ENCODE results near the gene EBPL.
"Not testable (repeated sequence)": the region's sequence is repeated elsewhere in the genome, so short reads cannot be mapped to it uniquely, and the experiment has no call there.

EBPL gene

GRCh38 chr13:49690995-49691784 lies at the start of gene EBPL:
Gene EBPL, minus strand, starts transcription at chr13:49691486. Its CDS starts 62 bp downstream, at chr13:49691424.
- peak; percentile 82 for DNase-seq (ENCODE audit: low spot score)

GRCh38 chr13:49740870-49741269 lies 49.6 kb upstream of the EBPL start:
- DNase-seq (ENCODE audit: low spot score) = no peak

- DNase-seq (ENCODE audit: low spot score) = no peak
Measured at GRCh38 chr13:49739498-49740187, 48.4 kb upstream of the EBPL start.

- no peak for DNase-seq (ENCODE audit: low spot score)
Measured at GRCh38 chr13:49733181-49733951, 42.1 kb upstream of the EBPL start.

GRCh38 chr13:49731766-49732165 lies 40.5 kb upstream of the EBPL start:
- DNase-seq (ENCODE audit: low spot score) = peak; percentile 18

GRCh38 chr13:49716615-49717014 lies 25.3 kb upstream of the EBPL start:
- no peak for DNase-seq (ENCODE audit: low spot score)

GRCh38 chr13:49714757-49715156 lies 23.5 kb upstream of the EBPL start:
- DNase-seq (ENCODE audit: low spot score) = no peak

- no peak for DNase-seq (ENCODE audit: low spot score)
Measured at GRCh38 chr13:49711218-49711863, 20.1 kb upstream of the EBPL start.

GRCh38 chr13:49704264-49704663 lies 13.0 kb upstream of the EBPL start:
- DNase-seq (ENCODE audit: low spot score) = not testable (repeated sequence)

GRCh38 chr13:49701491-49701890 lies 10.2 kb upstream of the EBPL start:
- DNase-seq (ENCODE audit: low spot score) = no peak

- no peak for DNase-seq (ENCODE audit: low spot score)
Measured at GRCh38 chr13:49697468-49697867, 6.2 kb upstream of the EBPL start.

GRCh38 chr13:49694446-49694845 lies 3.2 kb upstream of the EBPL start:
- DNase-seq (ENCODE audit: low spot score) = no peak

GRCh38 chr13:49693877-49694276 lies 2.6 kb upstream of the EBPL start:
- no peak for DNase-seq (ENCODE audit: low spot score)

GRCh38 chr13:49693191-49693733 lies 2.0 kb upstream of the EBPL start:
- no peak for DNase-seq (ENCODE audit: low spot score)

- peak; percentile 44 for DNase-seq (ENCODE audit: low spot score)
Measured at GRCh38 chr13:49690133-49690994, 922 bp downstream of the EBPL start.

GRCh38 chr13:49683489-49683888 lies 7.8 kb downstream of the EBPL start:
- no peak for DNase-seq (ENCODE audit: low spot score)

GRCh38 chr13:49681842-49682435 lies 9.3 kb downstream of the EBPL start:
- DNase-seq (ENCODE audit: low spot score) = no peak

- DNase-seq (ENCODE audit: low spot score) = no peak
Measured at GRCh38 chr13:49679246-49679645, 12.0 kb downstream of the EBPL start.

GRCh38 chr13:49678191-49678914 lies 12.9 kb downstream of the EBPL start:
- no peak for DNase-seq (ENCODE audit: low spot score)

All from kidney capillary endothelial cell (primary cell).